HCT116 (cell line): Measurements from ENCODE around the gene IFT122. TPM values are rescaled to one million over a fixed set of nuclear protein-coding genes. Genes with fewer than 3 reads are reported as not detected.

Experiments used
- ATAC-seq: fragments of 200-7000 bp; cut with Tn5 transposase; 2 replicates; pipeline ENCODE4 v1.9.1; 2020; ENCODE audit warnings: mild to moderate bottlenecking, moderate library complexity
- BruUV-seq: library from RNA; stranded (reverse); fragments of 400-500 nt; replicated peaks from 2 replicates; lab custom pipeline; 2021; lab: Mats Ljungman, UMichigan
- CTCF ChIA-PET: fragments of 300-600 bp; sonication (Branson Sonifier 250); formaldehyde crosslinking; loops from one replicate; lab custom pipeline; 2021; ENCODE audit warnings: antibody characterized with exemption; lab: Charles Lee
- POLR2A ChIA-PET: fragments of 300-600, 350-600 bp; sonication (Branson Sonifier 250); formaldehyde crosslinking; loops from one replicate; lab custom pipeline; 2021; ENCODE audit warnings: antibody characterized with exemption; lab: Charles Lee
- RAD21 ChIA-PET, 2 experiments: fragments of 300-600 bp; sonication (Branson Sonifier 250); formaldehyde crosslinking; loops; one replicate each; lab custom pipeline; 2023; ENCODE audit warnings: low total read pairs in 2 of 2; ENCODE audit not compliant: uncharacterized antibody in 2 of 2, unreplicated experiment in 2 of 2, low non-redundant PET in 1 of 2; lab: Charles Lee
- DNase-seq: peaks from one replicate; pipeline ENCODE4 v3.0.0-alpha.2; 2010; ENCODE audit warnings: low read depth, low spot score
- H2AFZ ChIP-seq: fragments of 200-600 bp; shearing (Covaris generic), sonication (generic); 2 replicates; pipeline ENCODE4 v1.6.1; 2017; ENCODE audit warnings: low read depth, mixed run types, mixed read lengths, antibody characterized with exemption, low read length; ENCODE audit not compliant: poor library complexity, severe bottlenecking
- H3K27ac ChIP-seq: 2 replicates; pipeline ENCODE4 v1.5.1; 2012; ENCODE audit warnings: low read depth, low read length
- H3K27me3 ChIP-seq: fragments of 200-600 bp; sonication (generic); 2 replicates; pipeline ENCODE4 v1.6.1; 2016; ENCODE audit warnings: mixed run types, low read length, mixed read lengths; ENCODE audit not compliant: insufficient read depth
- H3K36me3 ChIP-seq, 2 experiments: fragments of 200-500 bp in 1 of 2; fragments of 200-600 bp in 1 of 2; sonication (Bioruptor generic) in 1 of 2; sonication (generic) in 1 of 2; 2 replicates each; pipeline versions ENCODE4 v1.5.1 to v1.6.1; 2014 to 2016; ENCODE audit warnings: low read length in 2 of 2, inconsistent platforms in 1 of 2, mixed read lengths in 1 of 2, mixed run types in 1 of 2; ENCODE audit not compliant: insufficient read depth in 2 of 2, control insufficient read depth in 1 of 2
- H3K4me1 ChIP-seq, 2 experiments: fragments of 200-600 bp in 1 of 2; sonication (generic) in 1 of 2; 2 replicates each; pipeline versions ENCODE4 v1.5.1 to v1.6.1; 2012 to 2017; ENCODE audit warnings: low read length in 2 of 2, inconsistent platforms in 1 of 2, mild to moderate bottlenecking in 1 of 2, mixed read lengths in 1 of 2, mixed run types in 1 of 2, moderate library complexity in 1 of 2; ENCODE audit not compliant: insufficient read depth in 2 of 2, control insufficient read depth in 1 of 2
- H3K4me2 ChIP-seq: fragments of 200-600 bp; sonication (generic); 2 replicates; pipeline ENCODE4 v1.6.1; 2017; ENCODE audit warnings: mixed run types, low read length, mixed read lengths
- H3K4me3 ChIP-seq, 2 experiments: fragments of 200-600 bp in 1 of 2; sonication (generic) in 1 of 2; replicated peaks in 1 of 2; 2 replicates each; pipeline ENCODE4 v1.5.1; 2011 to 2016; ENCODE audit warnings: low read length in 2 of 2, control low read depth in 1 of 2, low read depth in 1 of 2, mild to moderate bottlenecking in 1 of 2, mixed read lengths in 1 of 2, mixed run types in 1 of 2
- H3K79me2 ChIP-seq: fragments of 200-600 bp; sonication (generic); 2 replicates; pipeline ENCODE4 v1.6.1; 2017; ENCODE audit warnings: mild to moderate bottlenecking, mixed run types, low read length, moderate library complexity, mixed read lengths; ENCODE audit not compliant: insufficient read depth
- H3K9ac ChIP-seq: fragments of 200-600 bp; sonication (generic); 2 replicates; pipeline ENCODE4 v1.6.1; 2016; ENCODE audit warnings: low read length, mixed read lengths
- H3K9me2 ChIP-seq: fragments of 200-600 bp; sonication (generic), shearing (Covaris generic); 2 replicates; pipeline ENCODE4 v1.6.1; 2017; ENCODE audit warnings: mixed run types, mild to moderate bottlenecking, moderate library complexity; ENCODE audit not compliant: insufficient read depth
- H3K9me3 ChIP-seq, 2 experiments: fragments of 200-500 bp in 1 of 2; fragments of 200-600 bp in 1 of 2; sonication (Bioruptor generic) in 1 of 2; sonication (generic) in 1 of 2; 2 replicates each; pipeline ENCODE4 v1.6.1; 2014 to 2017; ENCODE audit warnings: low read length in 2 of 2, mixed read lengths in 2 of 2, inconsistent platforms in 1 of 2, low read depth in 1 of 2, mild to moderate bottlenecking in 1 of 2, mixed run types in 1 of 2, moderate library complexity in 1 of 2; ENCODE audit not compliant: control insufficient read depth in 1 of 2, insufficient read depth in 1 of 2
- H4K20me1 ChIP-seq: fragments of 200-600 bp; sonication (generic), shearing (Covaris generic); 2 replicates; pipeline ENCODE4 v1.6.1; 2017; ENCODE audit warnings: mixed run types, mild to moderate bottlenecking, moderate library complexity; ENCODE audit not compliant: insufficient read depth
- CBX3 ChIP-seq: IDR thresholded peaks from 2 replicates; pipeline ENCODE4 v1.6.1; 2012; ENCODE audit warnings: low read depth
- EGR1 ChIP-seq: IDR thresholded peaks from 2 replicates; pipeline ENCODE4 v1.6.1; 2012; ENCODE audit warnings: low read depth
- EZH2 ChIP-seq: fragments of 200-600 bp; sonication (generic); IDR thresholded peaks from 2 replicates; pipeline ENCODE4 v1.6.1; 2017; ENCODE audit warnings: antibody characterized with exemption, mixed run types
- SIN3A ChIP-seq: IDR thresholded peaks from 2 replicates; pipeline ENCODE4 v1.6.1; 2012; ENCODE audit warnings: low read depth
- intact Hi-C: fragments of 100-400 bp; cut with micrococcal nuclease; formaldehyde crosslinking; loops from 2 replicates; pipeline ENCODE4 v1.10.0; 2022
- total RNA-seq: library from RNA; stranded (reverse); gene quantifications from one replicate; pipeline ENCODE4 v1.2.1, GENCODE V29; 2021; ENCODE audit not compliant: unreplicated experiment
- TF ChIP-seq, protein P1 (sequence below): IDR thresholded peaks from 2 replicates; pipeline ENCODE4 v1.6.1; 2012; ENCODE audit warnings: low read depth

The IFT122 gene
- total RNA-seq, 1 experiment from 2014 or later: 21.4 TPM

DNA sequence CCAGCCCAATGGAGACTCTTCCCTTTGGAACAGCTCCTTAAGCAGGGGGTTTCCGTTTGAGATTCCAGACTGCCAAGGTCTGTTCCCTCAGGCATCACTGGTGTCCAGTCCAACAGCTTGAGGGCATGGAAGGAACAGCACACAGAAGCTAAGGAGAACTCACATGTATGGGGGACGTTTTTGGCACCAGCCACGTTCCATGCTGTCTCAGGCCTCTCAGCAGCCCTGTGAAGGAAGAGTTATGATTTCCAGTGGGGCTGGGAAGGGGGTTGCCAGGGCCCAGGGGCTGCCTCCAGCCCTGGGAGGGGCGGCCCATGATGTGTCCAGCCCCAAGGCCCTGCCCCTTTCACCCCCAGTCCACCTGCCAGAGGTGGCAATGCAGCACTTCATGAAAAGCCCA lies 80.9 kb downstream of the IFT122 start:
- Histone ChIP-seq H3K27me3 (no peaks in the 10 kb centered on the region), H3K4me2 (no peak overlapping the region), H4K20me1 (no peaks in the 10 kb centered on the region), H3K4me1 (no peaks in the 10 kb centered on the region), H2AFZ (no peak overlapping the region), H3K27ac (no peak overlapping the region), H3K36me3 (no peaks in the 10 kb centered on the region), H3K4me3 (no peak overlapping the region), H3K9me2 (no peaks in the 10 kb centered on the region), H3K9me3 (no peaks in the 10 kb centered on the region), H3K9ac (no peak overlapping the region), H3K79me2 (no peaks in the 10 kb centered on the region)
- CTCF ChIA-PET: no interaction called here
- POLR2A ChIA-PET: no interaction called here
- no TSS peak for BruUV-seq
- no peak for TF ChIP-seq EZH2
- RAD21 ChIA-PET: no interaction called here
- DNase-seq (no peak), ATAC-seq (no peak)
- intact Hi-C loops: no loop called here

DNA sequence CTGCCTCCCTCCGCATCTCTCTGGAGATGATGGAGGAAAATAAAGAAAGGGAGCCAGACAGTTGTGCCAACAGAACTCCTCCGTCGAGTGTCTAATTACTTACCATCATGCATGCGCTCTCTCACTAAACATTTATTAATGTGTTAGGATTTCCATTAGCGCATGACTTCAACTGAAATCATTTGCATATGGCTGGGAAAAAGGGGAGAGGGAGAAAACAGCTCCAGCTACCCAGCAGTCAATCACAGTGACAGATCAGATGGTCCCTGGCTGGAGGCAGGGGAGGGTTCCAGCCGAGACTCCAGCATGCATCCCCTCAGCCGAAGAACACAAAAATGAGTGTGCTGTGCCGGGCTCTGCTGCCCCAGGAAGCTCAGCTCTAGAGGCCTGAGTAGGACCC lies 81.6 kb downstream of the IFT122 start:
- H4K20me1 ChIP-seq: no peaks in the 10 kb centered on the region
- RAD21 ChIA-PET: no interaction called here
- no peaks in the 10 kb centered on the region for H3K4me1 ChIP-seq
- BruUV-seq: no TSS peak
- TF ChIP-seq CBX3 (no peak), EGR1 (no peak), SIN3A (no peak)
- TF ChIP-seq, protein P1, sequence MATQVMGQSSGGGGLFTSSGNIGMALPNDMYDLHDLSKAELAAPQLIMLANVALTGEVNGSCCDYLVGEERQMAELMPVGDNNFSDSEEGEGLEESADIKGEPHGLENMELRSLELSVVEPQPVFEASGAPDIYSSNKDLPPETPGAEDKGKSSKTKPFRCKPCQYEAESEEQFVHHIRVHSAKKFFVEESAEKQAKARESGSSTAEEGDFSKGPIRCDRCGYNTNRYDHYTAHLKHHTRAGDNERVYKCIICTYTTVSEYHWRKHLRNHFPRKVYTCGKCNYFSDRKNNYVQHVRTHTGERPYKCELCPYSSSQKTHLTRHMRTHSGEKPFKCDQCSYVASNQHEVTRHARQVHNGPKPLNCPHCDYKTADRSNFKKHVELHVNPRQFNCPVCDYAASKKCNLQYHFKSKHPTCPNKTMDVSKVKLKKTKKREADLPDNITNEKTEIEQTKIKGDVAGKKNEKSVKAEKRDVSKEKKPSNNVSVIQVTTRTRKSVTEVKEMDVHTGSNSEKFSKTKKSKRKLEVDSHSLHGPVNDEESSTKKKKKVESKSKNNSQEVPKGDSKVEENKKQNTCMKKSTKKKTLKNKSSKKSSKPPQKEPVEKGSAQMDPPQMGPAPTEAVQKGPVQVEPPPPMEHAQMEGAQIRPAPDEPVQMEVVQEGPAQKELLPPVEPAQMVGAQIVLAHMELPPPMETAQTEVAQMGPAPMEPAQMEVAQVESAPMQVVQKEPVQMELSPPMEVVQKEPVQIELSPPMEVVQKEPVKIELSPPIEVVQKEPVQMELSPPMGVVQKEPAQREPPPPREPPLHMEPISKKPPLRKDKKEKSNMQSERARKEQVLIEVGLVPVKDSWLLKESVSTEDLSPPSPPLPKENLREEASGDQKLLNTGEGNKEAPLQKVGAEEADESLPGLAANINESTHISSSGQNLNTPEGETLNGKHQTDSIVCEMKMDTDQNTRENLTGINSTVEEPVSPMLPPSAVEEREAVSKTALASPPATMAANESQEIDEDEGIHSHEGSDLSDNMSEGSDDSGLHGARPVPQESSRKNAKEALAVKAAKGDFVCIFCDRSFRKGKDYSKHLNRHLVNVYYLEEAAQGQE: no peak
- H3K36me3 ChIP-seq: no peaks in the 10 kb centered on the region
- no peak overlapping the region for H3K27ac ChIP-seq
- H3K4me2 ChIP-seq: no peak overlapping the region
- ATAC-seq (no peak), DNase-seq (no peak)
- no peaks in the 10 kb centered on the region for H3K79me2 ChIP-seq
- no peaks in the 10 kb centered on the region for H3K27me3 ChIP-seq
- no peaks in the 10 kb centered on the region for H3K9me3 ChIP-seq
- CTCF ChIA-PET: no interaction called here
- H2AFZ ChIP-seq: no peak overlapping the region
- POLR2A ChIA-PET: no interaction called here
- intact Hi-C loops: no loop called here
- no peaks in the 10 kb centered on the region for H3K9me2 ChIP-seq
- H3K9ac ChIP-seq: no peak overlapping the region
- H3K4me3 ChIP-seq: no peak overlapping the region
